WTC11 (cell line): ENCODE data around the gene PREP.

ENCODE experiments used
- CTCF ChIP-seq: fragments of 200-600 bp; IDR thresholded peaks from 2 replicates; pipeline ENCODE4 v1.8.0; 2022; ENCODE audit warnings: antibody characterized with exemption
- IRF2 ChIP-seq: sonication (generic); formaldehyde crosslinking; IDR thresholded peaks from 2 replicates; pipeline ENCODE4 v1.8.0; 2022; ENCODE audit warnings: low read depth, missing genetic modification reagents, borderline replicate concordance
- SP1 ChIP-seq: sonication (generic); formaldehyde crosslinking; conservative IDR thresholded peaks from 2 replicates; pipeline ENCODE4 v1.8.1; 2022; ENCODE audit warnings: missing genetic modification reagents
- TF ChIP-seq, protein P1 (sequence below): sonication (generic); formaldehyde crosslinking; IDR thresholded peaks from 2 replicates; pipeline ENCODE4 v1.8.0; 2023; ENCODE audit warnings: missing genetic modification reagents, mild to moderate bottlenecking, borderline replicate concordance

- TF ChIP-seq CTCF (no peak), SP1 (no peak), IRF2 (CRISPR knock-in tag) (no peak)
- TF ChIP-seq, protein P1, sequence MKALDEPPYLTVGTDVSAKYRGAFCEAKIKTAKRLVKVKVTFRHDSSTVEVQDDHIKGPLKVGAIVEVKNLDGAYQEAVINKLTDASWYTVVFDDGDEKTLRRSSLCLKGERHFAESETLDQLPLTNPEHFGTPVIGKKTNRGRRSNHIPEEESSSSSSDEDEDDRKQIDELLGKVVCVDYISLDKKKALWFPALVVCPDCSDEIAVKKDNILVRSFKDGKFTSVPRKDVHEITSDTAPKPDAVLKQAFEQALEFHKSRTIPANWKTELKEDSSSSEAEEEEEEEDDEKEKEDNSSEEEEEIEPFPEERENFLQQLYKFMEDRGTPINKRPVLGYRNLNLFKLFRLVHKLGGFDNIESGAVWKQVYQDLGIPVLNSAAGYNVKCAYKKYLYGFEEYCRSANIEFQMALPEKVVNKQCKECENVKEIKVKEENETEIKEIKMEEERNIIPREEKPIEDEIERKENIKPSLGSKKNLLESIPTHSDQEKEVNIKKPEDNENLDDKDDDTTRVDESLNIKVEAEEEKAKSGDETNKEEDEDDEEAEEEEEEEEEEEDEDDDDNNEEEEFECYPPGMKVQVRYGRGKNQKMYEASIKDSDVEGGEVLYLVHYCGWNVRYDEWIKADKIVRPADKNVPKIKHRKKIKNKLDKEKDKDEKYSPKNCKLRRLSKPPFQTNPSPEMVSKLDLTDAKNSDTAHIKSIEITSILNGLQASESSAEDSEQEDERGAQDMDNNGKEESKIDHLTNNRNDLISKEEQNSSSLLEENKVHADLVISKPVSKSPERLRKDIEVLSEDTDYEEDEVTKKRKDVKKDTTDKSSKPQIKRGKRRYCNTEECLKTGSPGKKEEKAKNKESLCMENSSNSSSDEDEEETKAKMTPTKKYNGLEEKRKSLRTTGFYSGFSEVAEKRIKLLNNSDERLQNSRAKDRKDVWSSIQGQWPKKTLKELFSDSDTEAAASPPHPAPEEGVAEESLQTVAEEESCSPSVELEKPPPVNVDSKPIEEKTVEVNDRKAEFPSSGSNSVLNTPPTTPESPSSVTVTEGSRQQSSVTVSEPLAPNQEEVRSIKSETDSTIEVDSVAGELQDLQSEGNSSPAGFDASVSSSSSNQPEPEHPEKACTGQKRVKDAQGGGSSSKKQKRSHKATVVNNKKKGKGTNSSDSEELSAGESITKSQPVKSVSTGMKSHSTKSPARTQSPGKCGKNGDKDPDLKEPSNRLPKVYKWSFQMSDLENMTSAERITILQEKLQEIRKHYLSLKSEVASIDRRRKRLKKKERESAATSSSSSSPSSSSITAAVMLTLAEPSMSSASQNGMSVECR (CRISPR knock-in tag): no peak
Observed at GRCh38 chr6:105274678-105275077, 128.2 kb downstream of the PREP start.
